ENCODE data around the gene AQP2. TPM values are rescaled to one million over a fixed set of nuclear protein-coding genes. Genes with fewer than 3 reads are reported as not detected.

Gene AQP2
- total and polyA plus RNA-seq, 2 of the 4 experiments (the other 2 are of a cell fraction) = not detected

DNA sequence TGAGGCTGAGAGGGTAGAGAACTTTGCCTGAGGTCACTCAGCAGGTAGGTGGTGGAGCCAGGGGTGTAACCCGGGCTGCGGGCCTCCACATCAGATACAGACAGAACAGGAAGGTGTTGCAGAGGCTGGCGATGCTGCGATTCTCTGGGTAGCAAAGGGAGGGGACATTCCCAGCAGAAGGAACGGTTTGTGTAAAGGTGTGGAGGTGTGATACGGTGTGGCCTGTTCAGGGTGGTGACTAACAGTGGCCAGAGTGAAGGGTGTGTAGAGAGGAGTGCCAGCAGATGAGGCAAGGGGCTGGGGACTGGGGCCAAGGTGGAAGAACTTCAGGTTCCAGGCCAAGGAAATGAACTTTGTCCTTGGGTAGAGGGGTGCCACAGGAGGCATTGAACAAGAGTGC is 28.6 kb upstream of the AQP2 start:
- no peak overlapping the region for H3K4me2 ChIP-seq (ENCODE audit: low read depth, low read length)
- ChIA-PET CTCF (no interaction called here), POLR2A (ENCODE audit: unreplicated experiment) (no interaction called here)
- no peak overlapping the region for H3K14ac ChIP-seq (replicated peaks; ENCODE audit: low read depth, low read length)
- TF ChIP-seq CHD1 (IDR thresholded peaks at IDR 0.05; ENCODE audit: low read depth, low read length) (no peak), RAD21 (IDR thresholded peaks at IDR 0.05; ENCODE audit: low read length) (no peak), CEBPB (IDR thresholded peaks at IDR 0.05; ENCODE audit: low read depth, low read length) (no peak), RCOR1 (IDR thresholded peaks at IDR 0.05; ENCODE audit: insufficient replicate concordance, low read length) (no peak), RFX5 (IDR thresholded peaks at IDR 0.05; ENCODE audit: low read depth, low read length) (no peak), BHLHE40 (IDR thresholded peaks at IDR 0.05; ENCODE audit: low read depth, low read length) (no peak), FOS (IDR thresholded peaks at IDR 0.05; ENCODE audit: low read depth, low read length) (no peak), NFE2L2 (IDR thresholded peaks at IDR 0.05; ENCODE audit: low read depth, low read length) (no peak), MXI1 (IDR thresholded peaks at IDR 0.05; ENCODE audit: borderline replicate concordance, low read depth, low read length) (no peak), SMC3 (IDR thresholded peaks at IDR 0.05; ENCODE audit: low read depth, low read length) (no peak), MAFK (IDR thresholded peaks at IDR 0.05; ENCODE audit: low read depth, low read length) (no peak), MAZ (IDR thresholded peaks at IDR 0.05; ENCODE audit: borderline replicate concordance, low read depth, low read length) (no peak), POLR2A (IDR thresholded peaks at IDR 0.05; ENCODE audit: low read depth, low read length) (no peak)
- TF ChIP-seq, protein P1, sequence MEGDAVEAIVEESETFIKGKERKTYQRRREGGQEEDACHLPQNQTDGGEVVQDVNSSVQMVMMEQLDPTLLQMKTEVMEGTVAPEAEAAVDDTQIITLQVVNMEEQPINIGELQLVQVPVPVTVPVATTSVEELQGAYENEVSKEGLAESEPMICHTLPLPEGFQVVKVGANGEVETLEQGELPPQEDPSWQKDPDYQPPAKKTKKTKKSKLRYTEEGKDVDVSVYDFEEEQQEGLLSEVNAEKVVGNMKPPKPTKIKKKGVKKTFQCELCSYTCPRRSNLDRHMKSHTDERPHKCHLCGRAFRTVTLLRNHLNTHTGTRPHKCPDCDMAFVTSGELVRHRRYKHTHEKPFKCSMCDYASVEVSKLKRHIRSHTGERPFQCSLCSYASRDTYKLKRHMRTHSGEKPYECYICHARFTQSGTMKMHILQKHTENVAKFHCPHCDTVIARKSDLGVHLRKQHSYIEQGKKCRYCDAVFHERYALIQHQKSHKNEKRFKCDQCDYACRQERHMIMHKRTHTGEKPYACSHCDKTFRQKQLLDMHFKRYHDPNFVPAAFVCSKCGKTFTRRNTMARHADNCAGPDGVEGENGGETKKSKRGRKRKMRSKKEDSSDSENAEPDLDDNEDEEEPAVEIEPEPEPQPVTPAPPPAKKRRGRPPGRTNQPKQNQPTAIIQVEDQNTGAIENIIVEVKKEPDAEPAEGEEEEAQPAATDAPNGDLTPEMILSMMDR (conservative IDR thresholded peaks at IDR 0.05; ENCODE audit: low read depth, low read length) = no peak
- TF ChIP-seq, protein P2, sequence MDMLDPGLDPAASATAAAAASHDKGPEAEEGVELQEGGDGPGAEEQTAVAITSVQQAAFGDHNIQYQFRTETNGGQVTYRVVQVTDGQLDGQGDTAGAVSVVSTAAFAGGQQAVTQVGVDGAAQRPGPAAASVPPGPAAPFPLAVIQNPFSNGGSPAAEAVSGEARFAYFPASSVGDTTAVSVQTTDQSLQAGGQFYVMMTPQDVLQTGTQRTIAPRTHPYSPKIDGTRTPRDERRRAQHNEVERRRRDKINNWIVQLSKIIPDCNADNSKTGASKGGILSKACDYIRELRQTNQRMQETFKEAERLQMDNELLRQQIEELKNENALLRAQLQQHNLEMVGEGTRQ (IDR thresholded peaks at IDR 0.05; ENCODE audit: low read depth, low read length) = no peak
- TF ChIP-seq, protein P3, sequence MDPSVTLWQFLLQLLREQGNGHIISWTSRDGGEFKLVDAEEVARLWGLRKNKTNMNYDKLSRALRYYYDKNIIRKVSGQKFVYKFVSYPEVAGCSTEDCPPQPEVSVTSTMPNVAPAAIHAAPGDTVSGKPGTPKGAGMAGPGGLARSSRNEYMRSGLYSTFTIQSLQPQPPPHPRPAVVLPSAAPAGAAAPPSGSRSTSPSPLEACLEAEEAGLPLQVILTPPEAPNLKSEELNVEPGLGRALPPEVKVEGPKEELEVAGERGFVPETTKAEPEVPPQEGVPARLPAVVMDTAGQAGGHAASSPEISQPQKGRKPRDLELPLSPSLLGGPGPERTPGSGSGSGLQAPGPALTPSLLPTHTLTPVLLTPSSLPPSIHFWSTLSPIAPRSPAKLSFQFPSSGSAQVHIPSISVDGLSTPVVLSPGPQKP (IDR thresholded peaks at IDR 0.05; ENCODE audit: borderline replicate concordance, low read depth, low read length) = no peak
- H3K9me3 ChIP-seq (ENCODE audit: control insufficient read depth, insufficient read depth, low read length) = no peaks in the 10 kb centered on the region
- H3K36me3 ChIP-seq (ENCODE audit: control insufficient read depth, insufficient read depth, low read length) = no peaks in the 10 kb centered on the region
- no TSS peak for BruUV-seq (replicated peaks)
- H2BK20ac ChIP-seq (ENCODE audit: low read depth, low read length) = no peak overlapping the region
- no peak overlapping the region for H3K23ac ChIP-seq (ENCODE audit: low read depth, low read length)
- H3K9ac ChIP-seq (ENCODE audit: low read depth, low read length) = no peak overlapping the region
- H4K91ac ChIP-seq (ENCODE audit: insufficient read depth, low read depth, low read length) = no peak overlapping the region
- in situ Hi-C loops (cut with MboI; ENCODE audit: low sequenced_read_pairs) (no loop called here), dilution Hi-C loops (cut with HindIII; ENCODE audit: low sequenced_read_pairs, unreplicated experiment) (no loop called here), intact Hi-C loops (cut with micrococcal nuclease) (no loop called here)
- WGBS, 2 experiments (ENCODE audit: extremely low coverage in 2 of 2, insufficient read length in 1 of 2) = 74% methylated on average over 5 of the region's 6 CpGs; no CpG with 5 or more reads in 1 of the 2 experiments
- ATAC-seq (ENCODE audit: low read depth) (no peak), DNase-seq (no peak)
- no peak overlapping the region for H3K4ac ChIP-seq (ENCODE audit: low read depth, low read length)
- no peak overlapping the region for H2AFZ ChIP-seq (replicated peaks; ENCODE audit: low read length, poor library complexity)
- H4K8ac ChIP-seq (ENCODE audit: low read depth in 2 of 2, low read length in 2 of 2) = no peak overlapping the region
- no peaks in the 10 kb centered on the region; a peak in 1 of 4 replicates for H3K79me1 ChIP-seq (ENCODE audit: low read depth in 1 of 2, low read length in 2 of 2)
- H2BK5ac ChIP-seq (ENCODE audit: low read depth, low read length, poor library complexity, severe bottlenecking) = no peak overlapping the region
- H2AK9ac ChIP-seq (replicated peaks; ENCODE audit: low read depth, low read length, poor library complexity) = no peak overlapping the region
- no peak overlapping the region for H2BK15ac ChIP-seq (ENCODE audit: low read depth, low read length)
- H3K9me1 ChIP-seq (ENCODE audit: insufficient read depth, low read length) = peaks cover 9% of the 10 kb centered on the region; the same call in 1 of the 2 replicates
- no peak overlapping the region for H2BK120ac ChIP-seq (ENCODE audit: low read depth, low read length)
- H4K20me1 ChIP-seq (ENCODE audit: insufficient read depth, low read length) = no peaks in the 10 kb centered on the region
- H4K5ac ChIP-seq (ENCODE audit: low read depth, low read length) = no peak overlapping the region
- H2AK5ac ChIP-seq (ENCODE audit: low read depth, low read length) = no peak overlapping the region
- no peaks in the 10 kb centered on the region for H3K4me1 ChIP-seq (ENCODE audit: control insufficient read depth, insufficient read depth, low read length)
- no peak overlapping the region for H3K18ac ChIP-seq (ENCODE audit: low read depth, low read length)
- peaks cover 4% of the 10 kb centered on the region; the same call in 1 of the 2 replicates for H3K27me3 ChIP-seq (ENCODE audit: control insufficient read depth, insufficient read depth, low read length)
- no peak overlapping the region for H3K27ac ChIP-seq (ENCODE audit: insufficient read depth, low read length)
- no peak overlapping the region for H3K4me3 ChIP-seq (ENCODE audit: insufficient read depth, low read depth, low read length)
- H3K56ac ChIP-seq (ENCODE audit: extremely low read depth, insufficient read depth, low read length) = no peak overlapping the region

All from IMR-90 (cell line).